Transverse colon (tissue), 4 donors: ENCODE results near the gene BLVRB.
"Not testable (repeated sequence)": the region's sequence is repeated elsewhere in the genome, so short reads cannot be mapped to it uniquely, and the experiment has no call there.

Experiments used
- EP300 ChIP-seq: sonication (generic); formaldehyde crosslinking; IDR thresholded peaks from one replicate; pipeline ENCODE4 v1.6.1; 2017; ENCODE audit warnings: antibody characterized with exemption, low read depth
- POLR2A ChIP-seq: fragments of 450-650 bp; IDR thresholded peaks from one replicate; pipeline ENCODE4 v1.6.1; 2016; ENCODE audit warnings: antibody characterized with exemption, mild to moderate bottlenecking, moderate library complexity
- POLR2AphosphoS5 ChIP-seq, 3 donors: sonication (generic); formaldehyde crosslinking; IDR thresholded peaks; one replicate each; pipeline ENCODE4 v1.6.1; 2016; ENCODE audit warnings: antibody characterized with exemption in 3 of 3
- TF ChIP-seq, protein P1 (sequence below), 5 experiments: fragments of 200-600 bp in 3 of 5; fragments of 450-650 bp in 2 of 5; sonication (generic) in 3 of 5; IDR thresholded peaks; 1 replicate in 2 of 5; 2 replicates in 3 of 5; pipeline ENCODE4 v1.5.1; 2016 to 2017; ENCODE audit warnings: antibody characterized with exemption in 5 of 5, inconsistent platforms in 3 of 5, mild to moderate bottlenecking in 2 of 5, moderate library complexity in 1 of 5

DNA sequence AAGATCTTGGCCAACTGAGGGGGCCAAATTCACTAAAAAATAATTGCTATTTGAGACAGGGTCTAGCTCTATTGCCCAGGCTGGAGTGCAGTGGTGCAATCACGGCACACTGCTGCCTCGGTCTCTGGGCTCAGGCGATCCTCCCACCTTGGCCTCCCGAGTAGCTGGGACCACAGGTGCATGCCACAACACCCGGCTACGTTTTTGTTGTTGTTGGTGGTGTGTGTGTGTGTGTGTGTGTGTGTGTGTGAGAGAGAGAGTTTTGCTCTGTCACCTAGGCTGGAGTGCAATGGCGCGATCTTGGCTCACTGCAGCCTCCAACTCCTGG, 57.0 kb downstream of the BLVRB start:
- TF ChIP-seq, protein P1, sequence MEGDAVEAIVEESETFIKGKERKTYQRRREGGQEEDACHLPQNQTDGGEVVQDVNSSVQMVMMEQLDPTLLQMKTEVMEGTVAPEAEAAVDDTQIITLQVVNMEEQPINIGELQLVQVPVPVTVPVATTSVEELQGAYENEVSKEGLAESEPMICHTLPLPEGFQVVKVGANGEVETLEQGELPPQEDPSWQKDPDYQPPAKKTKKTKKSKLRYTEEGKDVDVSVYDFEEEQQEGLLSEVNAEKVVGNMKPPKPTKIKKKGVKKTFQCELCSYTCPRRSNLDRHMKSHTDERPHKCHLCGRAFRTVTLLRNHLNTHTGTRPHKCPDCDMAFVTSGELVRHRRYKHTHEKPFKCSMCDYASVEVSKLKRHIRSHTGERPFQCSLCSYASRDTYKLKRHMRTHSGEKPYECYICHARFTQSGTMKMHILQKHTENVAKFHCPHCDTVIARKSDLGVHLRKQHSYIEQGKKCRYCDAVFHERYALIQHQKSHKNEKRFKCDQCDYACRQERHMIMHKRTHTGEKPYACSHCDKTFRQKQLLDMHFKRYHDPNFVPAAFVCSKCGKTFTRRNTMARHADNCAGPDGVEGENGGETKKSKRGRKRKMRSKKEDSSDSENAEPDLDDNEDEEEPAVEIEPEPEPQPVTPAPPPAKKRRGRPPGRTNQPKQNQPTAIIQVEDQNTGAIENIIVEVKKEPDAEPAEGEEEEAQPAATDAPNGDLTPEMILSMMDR (IDR thresholded peaks at IDR 0.05): not testable (repeated sequence)
- not testable (repeated sequence) for TF ChIP-seq POLR2A; EP300; POLR2AphosphoS5 (IDR thresholded peaks at IDR 0.05)
